Dermis blood vessel endothelial cell (primary cell): ENCODE measurements around the gene TTC8. TPM values are rescaled to one million over a fixed set of nuclear protein-coding genes. Genes with fewer than 3 reads are reported as not detected.
"Not testable (repeated sequence)": the region's sequence is repeated elsewhere in the genome, so short reads cannot be mapped to it uniquely, and the experiment has no call there.

Experiments
- DNase-seq: peaks from one replicate; pipeline ENCODE4 v3.0.0; 2010
- total RNA-seq: library from RNA; depleted of rRNA; stranded (reverse); fragments of >200 nt; gene quantifications from 2 replicates; pipeline ENCODE4 v1.2.3, GENCODE V29; 2014

TTC8 gene
- 13.3 and 18.2 TPM in 2 replicates for total RNA-seq

DNA sequence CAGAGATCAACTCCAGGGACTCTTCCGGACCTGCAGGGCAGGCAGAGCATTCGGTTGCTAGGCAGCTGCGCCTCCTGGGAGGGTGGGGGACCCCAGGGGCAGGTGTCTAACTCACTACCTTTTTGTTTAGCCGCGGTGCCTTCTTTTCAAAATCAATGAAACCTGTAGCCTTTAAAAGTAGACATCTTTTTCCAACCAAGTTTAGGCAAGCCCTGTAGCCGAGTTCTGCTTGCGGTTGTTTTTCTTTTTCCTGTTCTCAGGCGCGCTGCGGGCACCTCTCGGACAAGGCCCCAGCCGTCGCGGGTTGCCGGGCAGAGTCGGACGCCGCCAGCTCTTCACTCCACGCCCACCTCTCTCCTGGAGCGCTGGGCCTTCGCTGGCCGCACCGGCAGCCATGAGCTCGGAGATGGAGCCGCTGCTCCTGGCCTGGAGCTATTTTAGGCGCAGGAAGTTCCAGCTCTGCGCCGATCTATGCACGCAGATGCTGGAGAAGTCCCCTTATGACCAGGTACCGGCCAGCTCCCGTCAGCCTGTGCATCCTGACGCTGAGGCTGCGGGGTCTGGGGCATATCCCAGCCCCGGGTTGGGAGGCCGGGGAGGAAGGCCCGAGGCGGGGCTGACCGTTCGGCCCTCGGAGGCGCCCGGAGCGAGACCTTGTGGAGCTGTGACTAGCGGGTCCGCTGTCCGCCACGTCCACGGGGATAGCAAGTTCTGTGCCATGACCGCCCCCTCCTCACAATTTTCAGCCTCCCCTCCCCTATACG is at the start of gene TTC8:
Gene TTC8 (plus strand): TSS at position 338 of the 764 bp plus-strand sequence. CDS start 57 bp downstream, at position 395.
- DNase-seq: peak; percentile 94

DNA sequence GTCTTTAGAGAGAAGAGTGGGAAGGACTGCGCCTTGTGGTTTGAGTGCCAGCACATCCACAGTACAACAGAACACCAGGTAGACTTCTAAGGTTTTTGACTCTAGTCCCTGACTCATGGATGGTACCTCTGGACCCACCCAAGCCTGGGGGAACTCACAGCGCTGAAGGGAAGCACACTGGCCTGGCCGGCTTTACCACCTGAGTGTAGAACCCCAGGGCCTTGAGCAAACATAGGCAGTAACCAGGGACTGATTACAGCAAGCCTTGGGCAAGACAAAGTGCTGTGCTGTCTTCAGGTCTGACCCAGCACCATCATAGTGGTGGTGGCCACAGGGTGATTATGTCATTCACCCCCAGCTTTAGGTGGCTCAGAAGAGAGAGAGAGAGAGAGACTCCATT is 48.9 kb upstream of the TTC8 start:
- DNase-seq: no peak

DNA sequence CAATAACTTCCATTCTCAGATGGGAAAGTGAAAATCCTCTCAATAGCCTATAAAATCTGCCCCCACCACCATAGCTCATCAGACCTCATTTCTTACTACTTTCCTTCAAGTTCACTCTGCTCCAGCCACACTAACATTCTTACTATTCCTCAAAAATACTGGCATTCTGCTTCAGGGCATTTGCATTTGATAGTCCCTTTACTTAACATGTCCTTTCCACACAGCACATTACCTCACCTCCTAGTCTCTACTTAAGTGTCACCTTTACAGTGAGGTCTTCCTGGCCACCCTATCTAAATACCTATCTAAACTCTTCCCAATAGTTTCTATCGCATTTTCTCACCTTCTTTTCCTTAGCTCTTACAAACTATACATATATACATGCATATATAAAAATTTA is 38.5 kb upstream of the TTC8 start:
- no peak for DNase-seq

DNA sequence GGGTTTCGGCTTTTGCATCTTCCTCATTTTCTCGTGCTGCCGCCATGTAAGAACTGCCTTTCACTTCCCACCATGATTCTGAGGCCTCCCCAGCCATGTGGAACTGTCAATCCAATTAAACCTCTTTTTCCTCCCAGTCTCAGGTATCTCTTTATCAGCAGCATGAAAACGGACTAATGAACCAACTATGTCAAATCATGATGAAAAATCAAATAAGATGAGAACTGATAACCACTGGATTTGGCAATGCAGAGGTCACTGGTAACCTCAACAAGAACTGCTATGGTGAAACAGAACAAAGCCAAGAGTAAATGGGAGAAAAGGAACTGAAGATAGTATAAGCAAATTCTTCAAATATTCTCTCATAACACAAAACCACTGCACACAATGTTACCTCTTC is 37.7 kb upstream of the TTC8 start:
- no peak for DNase-seq

DNA sequence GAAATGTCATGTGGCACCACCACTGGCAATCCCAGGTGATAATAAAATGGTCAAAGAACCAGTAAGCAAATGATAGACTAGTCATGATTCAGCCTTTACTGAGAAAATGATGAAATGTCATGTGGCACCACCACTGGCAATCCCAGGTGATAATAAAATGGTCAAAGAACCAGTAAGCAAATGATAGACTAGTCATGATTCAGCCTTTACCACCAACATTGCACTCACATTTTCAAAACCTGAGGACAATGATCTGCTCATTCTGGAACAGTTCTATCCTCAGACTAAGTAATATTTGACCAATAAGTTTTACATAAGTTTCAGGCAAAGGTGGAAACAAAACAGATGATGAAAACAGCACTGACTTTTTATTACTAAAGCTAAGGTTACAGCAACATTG is 34.9 kb upstream of the TTC8 start:
- not testable (repeated sequence) for DNase-seq

DNA sequence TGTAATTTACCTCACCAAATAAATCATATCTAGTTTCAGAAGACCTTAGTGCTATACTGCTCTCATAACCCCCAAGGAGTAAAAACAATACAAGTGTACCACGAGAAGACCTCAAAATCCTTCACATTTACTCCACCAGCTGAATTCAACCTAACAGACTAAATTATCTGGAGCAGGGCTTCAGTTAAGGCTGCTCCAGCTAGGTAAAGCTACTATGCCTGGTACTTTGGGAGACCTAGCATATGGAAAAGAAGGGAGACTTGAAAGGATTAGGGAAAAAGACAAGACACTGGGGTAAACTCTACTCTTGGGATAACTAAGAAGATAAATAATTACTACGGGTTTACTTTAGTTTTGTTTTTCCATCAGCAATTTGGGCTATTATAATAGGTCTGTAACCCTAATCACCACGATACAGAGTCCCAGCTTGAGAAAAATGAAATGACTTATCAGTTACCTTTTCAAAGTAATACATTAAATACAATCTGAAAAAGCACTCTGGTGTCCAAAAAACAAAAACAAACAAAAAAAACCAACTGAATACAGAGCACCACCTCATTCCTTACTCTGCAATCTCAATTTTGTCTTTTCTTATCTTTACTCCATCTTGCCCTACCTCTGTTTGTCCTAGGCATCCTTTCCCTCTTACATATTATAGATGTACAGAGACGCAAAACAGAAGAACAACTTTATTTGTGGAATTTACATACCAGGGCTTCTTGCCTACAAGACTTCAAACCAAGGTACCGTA is 33.8 kb upstream of the TTC8 start:
- DNase-seq: no peak

DNA sequence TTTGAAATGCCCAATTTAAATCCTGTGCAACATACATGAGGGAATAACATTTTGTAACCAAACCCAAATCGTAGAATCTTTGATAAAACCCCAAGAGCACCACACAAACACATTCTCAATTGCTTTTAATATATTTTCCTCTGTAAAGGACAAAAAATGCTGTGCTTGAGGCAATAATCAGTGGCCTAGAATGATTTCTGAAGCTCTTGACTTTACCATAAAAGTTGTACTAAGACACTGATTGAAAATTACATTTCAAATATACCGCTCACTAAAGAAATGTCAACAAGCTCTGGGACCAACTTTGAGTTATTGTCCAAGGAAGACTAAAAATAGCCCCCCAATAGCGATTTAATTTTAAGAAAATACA is 33.2 kb upstream of the TTC8 start:
- DNase-seq: no peak

DNA sequence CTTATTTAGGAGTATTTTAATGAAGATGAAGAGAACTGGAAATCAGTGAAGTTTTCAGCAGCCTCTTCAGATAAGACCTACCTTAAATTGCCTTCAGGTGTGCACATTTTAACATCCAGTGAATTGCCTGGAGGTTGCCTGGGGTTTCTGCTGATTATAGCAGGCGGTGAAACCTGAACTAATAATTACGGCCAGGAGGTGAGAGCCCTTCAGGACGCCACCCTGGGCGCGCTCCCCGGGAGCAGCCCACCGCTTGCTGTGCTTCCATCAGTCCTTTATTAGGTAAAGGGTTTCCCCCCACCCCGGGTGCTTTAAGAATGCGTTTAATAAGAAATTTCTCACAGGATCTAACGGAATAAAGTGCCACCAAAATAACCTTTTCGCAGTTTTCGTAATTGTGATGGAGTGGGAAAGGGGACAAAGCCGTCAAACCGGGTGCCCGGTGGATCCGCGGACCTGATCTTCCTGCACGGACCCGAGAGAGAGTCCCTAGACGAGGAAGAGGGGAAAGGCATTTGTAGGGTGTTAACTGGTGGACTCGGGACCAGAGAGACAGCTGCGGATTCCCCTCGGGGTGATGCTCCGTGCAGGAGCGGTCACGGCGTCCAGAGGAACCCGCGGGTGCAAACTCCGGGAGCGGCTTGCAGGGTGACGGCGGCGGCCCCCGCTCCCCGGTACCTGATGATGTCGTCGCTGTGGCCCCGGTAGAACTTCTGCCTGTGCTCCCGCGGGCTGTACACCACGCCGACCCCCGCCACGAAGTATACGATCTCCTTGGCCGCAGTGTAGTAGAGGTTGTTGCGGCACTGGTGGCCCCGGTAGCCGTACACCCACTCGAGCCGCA is 32.6 kb upstream of the TTC8 start:
- DNase-seq: peak; percentile 1

DNA sequence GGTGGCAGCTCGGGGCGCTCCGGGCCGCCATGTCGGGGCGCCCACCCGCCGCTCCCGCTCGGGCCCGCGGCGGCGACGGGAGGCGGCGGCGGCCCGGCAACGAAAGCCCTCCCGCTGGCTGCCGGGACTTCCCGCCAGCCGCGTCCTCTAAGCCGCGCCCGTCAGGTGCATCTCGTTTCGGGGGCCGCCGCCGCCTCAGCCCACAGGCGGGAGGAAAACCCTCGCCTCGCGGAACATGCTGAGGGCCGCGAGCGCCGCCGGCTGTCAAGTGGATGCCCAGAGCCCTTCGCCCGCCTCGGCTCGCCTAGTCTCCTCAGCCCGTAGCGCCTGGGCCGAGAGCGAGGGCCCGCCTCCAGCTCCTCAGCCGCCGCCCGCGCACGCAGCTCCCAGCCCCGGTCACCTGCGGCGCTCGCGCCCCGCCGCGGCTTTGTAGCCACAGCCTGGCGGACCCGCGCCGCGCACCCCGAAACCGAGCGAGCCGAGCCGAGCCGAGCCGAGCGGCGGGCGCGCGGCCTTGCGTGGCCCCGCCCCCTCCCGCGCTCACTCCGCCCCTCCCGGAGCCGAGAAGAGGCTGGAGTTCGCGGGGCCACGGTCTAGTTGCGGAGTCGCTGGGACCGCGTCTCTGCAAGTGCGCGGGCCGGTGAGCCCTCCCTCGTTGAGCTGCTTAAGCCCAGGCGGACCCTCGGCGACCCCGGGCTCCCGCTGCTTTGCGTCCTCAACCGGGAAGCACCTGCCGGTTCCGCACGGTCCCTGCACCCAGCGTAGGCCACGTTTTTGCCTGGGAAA is 31.8 kb upstream of the TTC8 start, which contains the start of gene EML5:
Gene EML5 (minus strand): TSS at position 481 of the 786 bp plus-strand sequence. CDS start 450 bp downstream, at position 31.
- peak; percentile 74 for DNase-seq

DNA sequence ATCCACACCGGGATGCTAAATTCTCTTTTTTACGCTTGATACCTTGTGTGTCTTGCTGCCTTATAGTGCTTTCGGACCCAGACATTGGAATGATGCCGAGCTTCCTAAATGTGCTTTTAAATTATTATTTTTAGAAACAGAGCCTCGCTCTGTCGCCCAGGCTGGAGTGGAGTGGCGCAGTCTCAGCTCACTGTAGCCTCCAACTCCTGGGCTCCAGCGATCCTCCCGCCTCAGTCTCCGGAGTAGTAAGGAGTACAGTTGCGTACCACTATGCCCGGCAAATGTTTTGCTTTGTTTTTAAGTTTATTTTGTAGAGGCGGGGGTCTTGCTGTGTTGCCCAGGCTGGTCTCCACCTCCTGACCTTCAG is 31.2 kb upstream of the TTC8 start:
- no peak for DNase-seq

DNA sequence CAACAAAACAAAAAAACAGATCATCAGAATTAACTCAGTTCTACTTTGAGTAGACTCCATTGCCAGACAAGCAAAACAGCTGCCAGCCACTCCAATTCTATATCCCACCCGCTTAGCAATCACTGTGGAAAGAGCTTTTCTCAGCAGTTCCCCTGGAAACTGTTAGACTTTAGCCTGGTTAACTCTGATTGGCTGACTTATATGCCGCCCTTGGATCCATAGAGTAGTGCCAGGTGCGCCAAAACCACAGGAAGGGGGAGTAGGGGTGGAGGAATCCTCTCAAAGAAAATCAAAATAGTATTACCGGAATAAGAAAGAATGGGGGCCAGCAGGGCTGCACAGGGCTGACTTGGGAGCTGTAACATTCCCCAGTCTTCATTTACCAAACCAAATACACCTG is 26.3 kb upstream of the TTC8 start:
- DNase-seq: no peak

DNA sequence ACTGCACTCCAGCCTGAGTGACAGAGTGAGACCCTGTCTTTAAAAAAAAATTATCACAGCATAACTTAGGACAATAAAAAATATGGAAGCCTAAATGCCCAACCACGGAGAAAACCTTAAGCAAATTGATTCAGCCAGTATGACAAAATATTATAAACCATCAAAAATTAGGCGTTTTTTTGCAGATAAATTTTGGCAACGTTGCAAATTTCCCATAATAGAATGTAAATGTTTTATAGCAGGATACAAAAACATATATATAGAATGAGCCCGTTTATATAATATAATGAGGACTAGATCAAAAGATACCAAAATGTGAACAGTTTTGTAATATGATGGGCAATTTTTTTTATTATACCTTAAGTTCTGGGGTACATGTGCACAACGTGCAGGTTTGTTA is 24.9 kb upstream of the TTC8 start:
- DNase-seq: no peak

DNA sequence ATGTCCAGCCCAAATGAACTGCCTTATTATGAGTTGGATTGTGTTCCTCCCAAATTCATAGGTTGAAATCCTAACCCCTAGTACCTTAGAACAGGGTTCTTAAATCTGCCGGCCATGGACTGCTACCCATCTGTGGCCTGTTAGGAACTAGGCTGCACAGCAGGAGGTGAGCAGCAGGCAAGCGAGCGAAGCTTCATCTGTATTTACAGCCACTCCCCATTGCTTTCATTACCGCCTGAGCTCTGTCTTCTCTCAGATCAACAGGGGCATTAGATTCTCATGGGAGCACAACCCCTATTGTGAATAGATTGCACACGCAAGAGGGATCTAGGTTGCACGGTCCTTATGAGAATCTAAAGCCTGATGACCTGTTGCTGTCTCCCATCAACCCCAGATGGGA is 21.9 kb upstream of the TTC8 start:
- no peak for DNase-seq

DNA sequence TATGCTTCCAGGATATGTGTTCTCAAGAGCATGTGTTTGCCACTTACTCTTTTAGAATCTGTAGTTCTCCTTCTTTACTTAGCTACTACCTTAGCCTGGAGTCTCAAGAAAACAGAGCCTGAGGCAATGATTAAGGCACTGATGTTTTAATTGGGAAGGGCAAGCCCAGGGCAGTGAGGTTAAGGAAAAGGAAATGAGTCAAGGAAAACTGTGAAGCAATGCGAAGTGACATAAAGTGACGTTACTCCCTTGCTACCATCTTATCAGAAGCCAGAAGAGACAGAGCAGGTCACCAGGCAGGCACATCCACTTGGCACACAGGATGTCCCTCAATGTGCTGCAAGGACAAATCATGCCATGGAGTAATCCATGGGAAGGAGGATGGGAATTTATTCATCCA is 20.4 kb upstream of the TTC8 start:
- DNase-seq: peak; percentile 15

DNA sequence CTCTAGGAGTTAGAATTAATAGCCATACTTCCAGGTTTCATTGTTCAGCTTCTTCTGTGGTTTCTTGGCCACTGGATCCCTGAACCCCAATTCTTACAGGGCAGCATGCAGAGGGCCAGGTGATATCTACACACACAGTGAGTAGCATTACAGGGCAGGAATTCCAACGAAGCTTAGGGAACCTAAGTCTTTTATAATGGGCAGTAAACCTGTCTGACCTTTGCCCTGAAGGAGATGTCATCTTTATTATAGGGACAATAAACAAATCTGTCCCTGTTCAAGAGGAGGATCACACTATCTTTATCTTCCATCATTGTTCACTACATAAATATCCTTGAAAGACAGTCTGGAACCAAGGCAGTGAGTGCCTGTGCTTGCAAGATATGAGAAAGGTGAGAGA is 20.0 kb upstream of the TTC8 start:
- no peak for DNase-seq

DNA sequence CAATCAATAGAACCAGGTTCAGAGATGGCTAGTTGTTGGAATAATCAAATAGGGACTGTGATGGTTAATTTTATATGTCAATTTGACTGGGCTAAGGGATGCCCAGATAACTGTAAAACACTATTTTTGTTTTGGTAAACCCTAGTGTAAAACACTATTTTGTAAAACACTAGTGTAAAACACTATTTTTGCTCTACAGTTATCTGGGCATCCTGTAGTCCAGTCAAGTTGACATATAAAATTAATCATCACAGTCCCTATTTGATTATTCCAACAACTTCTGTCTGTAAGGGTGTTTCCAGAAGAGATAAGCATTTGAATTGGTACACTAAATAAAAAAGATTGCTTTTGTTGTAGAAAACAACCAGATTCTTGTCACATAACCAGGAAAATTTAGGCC is 16.1 kb upstream of the TTC8 start:
- no peak for DNase-seq

DNA sequence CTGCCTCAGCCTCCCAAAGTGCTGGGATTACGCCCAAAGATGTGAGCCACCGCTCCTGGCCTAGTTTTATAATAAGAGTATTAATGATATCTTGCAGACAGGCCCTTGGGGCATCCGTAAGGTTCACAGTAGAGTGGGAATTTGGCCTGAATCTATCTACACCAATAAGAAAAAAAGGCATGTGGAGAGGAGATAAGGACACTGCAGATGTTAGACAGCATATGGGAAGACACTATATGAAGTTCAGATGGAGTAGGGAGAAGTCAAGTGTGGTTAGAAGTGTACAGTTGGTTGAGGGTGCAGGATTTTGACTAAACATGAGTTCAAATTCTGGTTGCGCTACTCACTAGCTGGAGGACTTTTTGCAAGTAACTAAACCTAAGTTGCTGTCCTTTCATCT is 8.5 kb upstream of the TTC8 start:
- DNase-seq: no peak

DNA sequence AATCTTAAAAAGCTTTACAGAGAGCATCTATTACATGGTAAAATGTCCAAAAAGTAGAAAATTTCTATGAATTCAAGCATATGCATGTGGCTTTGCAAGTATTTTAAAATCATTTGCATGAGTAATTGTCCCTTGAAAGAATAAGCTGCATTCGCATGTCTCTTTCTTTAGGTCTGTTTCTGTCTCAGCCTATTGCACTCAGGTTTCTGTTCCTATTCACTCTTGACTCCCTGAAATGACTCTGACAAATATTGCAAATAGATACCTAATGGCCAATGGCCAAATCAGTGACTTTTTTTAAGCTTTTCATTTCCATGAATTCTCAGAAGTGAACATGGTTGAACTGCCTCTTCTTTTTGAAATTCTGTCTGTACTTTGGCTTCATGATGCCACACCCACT is 6.4 kb upstream of the TTC8 start:
- DNase-seq: no peak

DNA sequence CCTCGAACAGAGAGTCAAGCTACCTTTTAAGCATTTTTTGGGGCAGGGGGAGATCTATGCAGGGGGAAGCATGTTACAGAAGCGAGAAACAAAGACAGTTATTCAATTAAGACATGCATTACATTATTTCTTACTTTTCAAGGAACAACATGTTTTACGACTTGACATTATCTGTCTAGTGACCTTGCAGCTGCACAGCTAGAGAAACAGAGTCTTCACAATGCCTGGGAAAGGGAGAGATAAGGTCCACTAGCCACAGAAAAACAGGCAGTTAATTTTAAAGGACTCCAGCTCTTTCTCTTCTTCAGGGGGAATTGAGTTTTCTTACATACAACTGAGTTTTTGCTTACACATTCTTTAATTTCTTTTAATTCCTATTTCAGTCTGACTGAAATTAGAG is 4.8 kb upstream of the TTC8 start:
- not testable (repeated sequence) for DNase-seq

DNA sequence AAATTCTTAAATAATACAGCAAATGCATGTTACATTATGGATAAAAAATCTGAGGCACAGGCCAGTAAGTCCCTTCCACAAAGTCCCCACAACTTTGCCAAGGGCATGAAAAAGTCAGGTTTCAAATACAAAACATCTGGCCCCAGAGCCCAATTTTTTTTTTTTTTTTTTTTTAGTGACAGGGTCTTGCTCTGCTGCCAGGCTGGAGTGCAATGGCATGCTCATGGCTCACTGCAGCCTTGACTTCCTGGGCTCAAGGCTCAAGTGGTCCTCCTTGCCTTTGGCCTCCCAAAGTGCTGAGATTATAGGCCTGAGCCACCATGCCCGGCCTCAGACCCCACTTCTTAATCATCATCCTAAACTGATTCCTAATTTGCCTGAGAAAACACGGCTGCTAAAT is 3.1 kb upstream of the TTC8 start:
- no peak for DNase-seq

DNA sequence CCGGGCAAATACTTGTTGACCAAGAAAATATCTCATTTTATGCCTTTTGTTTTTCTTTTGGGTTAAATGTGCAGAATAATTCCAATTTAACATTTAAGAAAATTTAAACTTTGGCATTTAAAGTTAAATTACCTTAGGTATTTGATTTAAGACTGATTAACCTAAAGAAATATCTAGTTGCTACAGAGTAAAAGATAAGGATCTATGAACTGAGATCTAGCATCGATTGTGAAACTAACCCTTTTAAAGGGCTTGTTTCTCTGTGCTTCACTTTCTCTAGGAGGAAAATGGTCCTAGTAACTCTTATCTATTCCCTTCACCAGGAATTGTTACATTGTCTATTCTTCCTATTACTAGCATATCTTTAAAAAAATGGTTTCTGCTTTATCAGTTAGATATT is 2.6 kb upstream of the TTC8 start:
- no peak for DNase-seq

DNA sequence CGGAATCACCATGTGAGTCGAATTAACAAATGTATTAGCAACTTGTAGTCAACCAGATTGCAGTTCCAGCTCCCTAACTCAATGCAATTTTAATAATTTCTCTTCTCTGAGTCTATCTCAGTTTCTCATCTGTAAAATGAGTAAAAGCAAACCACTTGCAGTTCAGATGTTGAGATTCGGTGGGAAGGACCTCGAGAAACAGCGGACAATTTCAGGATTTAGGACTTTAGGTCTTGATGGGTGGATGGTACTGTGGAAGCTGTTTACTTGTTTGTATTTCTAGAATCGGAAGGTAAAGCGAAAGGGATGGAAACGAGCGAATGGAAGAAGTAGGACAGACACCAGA is 510 bp upstream of the TTC8 start:
- no peak for DNase-seq

DNA sequence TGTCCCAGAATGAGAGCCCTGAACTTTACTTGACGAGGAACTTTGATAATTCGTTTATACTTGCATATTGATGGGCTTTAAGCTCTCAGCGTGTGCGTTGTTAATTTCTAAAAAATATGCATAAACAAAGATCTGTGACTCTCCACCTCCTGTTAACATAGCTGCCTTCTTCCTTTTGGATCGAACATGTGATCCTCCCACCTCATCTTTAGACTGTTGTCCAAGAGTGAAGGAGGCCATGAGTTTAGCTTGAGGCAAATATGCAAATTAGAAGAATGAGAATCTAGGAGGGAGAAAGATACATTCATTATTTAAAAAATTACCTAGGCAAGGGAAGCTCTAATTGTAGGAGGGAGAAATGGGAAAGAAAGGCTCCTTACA is 617 bp downstream of the TTC8 start:
- DNase-seq: peak; percentile 23
